HUDEP-2 (cell line): ENCODE data around the gene CASS4.
"Not testable (repeated sequence)": the region's sequence is repeated elsewhere in the genome, so short reads cannot be mapped to it uniquely, and the experiment has no call there.

Experiments
- DNase-seq, 76 experiments: peaks; one replicate each; lab custom pipeline; 2025; ENCODE audit not compliant: unreplicated experiment in 76 of 76; lab: John Stamatoyannopoulos, UW

The CASS4 gene, protein sequence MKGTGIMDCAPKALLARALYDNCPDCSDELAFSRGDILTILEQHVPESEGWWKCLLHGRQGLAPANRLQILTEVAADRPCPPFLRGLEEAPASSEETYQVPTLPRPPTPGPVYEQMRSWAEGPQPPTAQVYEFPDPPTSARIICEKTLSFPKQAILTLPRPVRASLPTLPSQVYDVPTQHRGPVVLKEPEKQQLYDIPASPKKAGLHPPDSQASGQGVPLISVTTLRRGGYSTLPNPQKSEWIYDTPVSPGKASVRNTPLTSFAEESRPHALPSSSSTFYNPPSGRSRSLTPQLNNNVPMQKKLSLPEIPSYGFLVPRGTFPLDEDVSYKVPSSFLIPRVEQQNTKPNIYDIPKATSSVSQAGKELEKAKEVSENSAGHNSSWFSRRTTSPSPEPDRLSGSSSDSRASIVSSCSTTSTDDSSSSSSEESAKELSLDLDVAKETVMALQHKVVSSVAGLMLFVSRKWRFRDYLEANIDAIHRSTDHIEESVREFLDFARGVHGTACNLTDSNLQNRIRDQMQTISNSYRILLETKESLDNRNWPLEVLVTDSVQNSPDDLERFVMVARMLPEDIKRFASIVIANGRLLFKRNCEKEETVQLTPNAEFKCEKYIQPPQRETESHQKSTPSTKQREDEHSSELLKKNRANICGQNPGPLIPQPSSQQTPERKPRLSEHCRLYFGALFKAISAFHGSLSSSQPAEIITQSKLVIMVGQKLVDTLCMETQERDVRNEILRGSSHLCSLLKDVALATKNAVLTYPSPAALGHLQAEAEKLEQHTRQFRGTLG

GRCh38 chr20:56411759-56412472, at the start of gene CASS4:
CASS4 (plus strand) TSS chr20:56412260; CDS start chr20:56412459, 199 bp downstream.
- DNase-seq = peak in 72 of 76 experiments; percentile 15 to 92 (median 62)

- DNase-seq = peak in 75 of 76 experiments; percentile 61 to 99 (median 95)
These were observed 49.1 kb upstream of the CASS4 start for GRCh38 chr20:56362833-56363413.

DNA sequence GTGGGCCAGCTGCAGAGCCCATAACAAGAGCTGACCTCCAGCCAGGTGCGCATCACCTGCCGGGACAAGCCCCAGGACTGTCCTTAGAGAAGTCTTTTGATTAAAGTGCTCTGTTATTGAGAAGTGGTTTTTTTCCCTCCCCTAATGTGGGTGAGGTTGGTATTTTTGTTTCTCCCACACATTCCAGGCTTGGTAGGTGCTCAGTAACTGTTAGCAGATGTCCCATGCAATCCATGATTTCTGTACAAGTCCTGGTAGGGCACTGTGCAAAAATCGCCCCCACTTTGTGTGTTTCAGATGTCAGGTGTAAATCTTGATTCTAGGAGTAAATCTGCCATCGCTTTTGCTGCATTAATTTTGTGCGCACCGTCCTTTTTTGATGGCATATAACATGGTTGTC, 48.6 kb upstream of the CASS4 start:
- DNase-seq = no peak

DNA sequence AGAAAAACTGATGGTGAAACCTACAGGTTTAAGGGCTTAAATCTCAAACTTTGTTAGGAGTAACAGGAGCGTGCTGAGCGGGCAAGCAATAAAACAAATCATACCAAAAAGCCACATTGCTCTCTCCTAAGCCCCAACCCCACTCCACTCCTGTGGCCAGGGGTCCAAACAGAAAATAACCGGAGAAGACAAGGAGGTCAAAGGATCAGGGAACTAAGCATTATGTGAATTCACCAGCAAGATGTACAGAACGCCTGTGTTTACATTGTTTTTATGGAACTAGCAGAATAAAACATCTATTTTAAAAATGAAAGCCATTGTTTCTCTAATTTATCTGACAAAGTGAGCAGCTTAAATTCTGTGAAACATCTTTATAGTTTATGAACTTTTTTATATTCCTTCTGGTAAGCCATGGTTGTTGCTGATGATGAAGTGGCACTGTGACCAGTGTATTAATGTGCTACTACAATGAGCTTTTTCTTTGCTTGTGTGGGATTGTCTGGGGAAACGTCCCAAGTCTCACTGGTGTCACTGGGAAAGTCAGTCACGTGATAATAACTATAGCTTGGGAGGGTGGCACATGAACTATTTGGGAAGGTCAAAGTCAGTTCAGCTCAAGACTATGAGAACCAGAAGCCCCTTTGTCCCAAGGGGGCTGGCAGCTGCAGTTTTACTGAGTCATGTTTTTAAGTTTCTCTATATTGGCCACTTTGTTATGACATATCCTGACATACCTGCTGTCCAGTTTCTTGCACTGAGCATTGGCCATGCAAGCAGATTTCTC, 43.5 kb upstream of the CASS4 start:
- DNase-seq = no peak

DNA sequence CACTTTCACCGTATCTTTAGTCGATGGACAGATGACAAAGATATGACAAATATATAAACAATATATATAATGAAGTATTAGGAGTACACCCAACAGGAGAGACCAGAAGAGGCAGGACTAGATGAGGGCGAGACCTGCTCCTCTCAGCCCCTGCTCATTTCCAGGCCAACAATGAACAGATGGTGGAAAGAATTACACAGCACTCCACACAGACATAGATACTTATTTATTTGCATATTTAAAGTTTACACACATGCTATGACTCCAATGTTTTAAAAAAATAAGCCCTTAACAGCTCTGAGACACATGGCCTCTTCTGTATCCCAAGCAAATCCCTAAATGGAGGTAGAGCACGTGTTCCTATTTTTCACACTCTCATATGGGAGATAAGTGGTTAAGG, 42.9 kb upstream of the CASS4 start:
- no peak for DNase-seq

GRCh38 chr20:56371977-56372376, 40.1 kb upstream of the CASS4 start:
- no peak for DNase-seq

DNA sequence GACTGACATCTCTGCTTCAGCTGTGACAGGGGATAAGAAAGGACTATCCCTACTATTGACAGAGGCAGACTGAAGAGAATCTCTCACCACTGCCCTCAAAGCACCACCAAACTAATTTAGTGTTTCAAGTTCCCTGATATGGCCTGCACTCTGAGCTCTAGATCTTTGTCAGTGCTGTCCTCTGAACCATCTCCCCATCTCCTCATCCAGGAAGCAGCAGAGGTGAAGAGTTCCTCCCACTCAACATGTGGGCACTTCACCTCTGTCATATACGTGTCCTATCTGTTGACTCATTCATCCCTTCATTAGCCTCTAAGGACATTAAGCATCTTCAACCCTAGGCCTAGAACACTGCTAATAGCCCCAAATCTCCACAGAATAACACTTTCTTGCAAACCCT, 39.2 kb upstream of the CASS4 start:
- peak in 2 of 76 experiments; percentile 24 to 25 for DNase-seq

DNA sequence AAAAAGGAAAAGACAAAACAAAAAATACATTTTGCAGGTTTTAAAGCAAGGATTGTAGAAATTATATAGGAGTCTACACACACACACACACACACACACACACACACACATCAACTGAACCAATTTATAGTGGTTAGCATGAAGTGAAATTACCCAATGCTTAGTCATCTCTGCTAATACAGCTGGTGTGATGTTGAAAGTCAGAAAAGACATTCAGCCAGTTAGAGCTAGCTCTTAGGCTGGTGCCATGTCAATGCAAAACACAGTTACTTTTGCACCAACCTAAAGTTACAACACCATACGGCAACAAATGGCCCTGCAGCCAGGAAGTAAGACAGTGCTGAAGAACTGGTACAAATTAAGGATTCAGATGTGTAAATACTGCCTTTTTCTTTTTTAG, 38.1 kb upstream of the CASS4 start:
- peak in 2 of 76 experiments; percentile 6 to 11 for DNase-seq

DNA sequence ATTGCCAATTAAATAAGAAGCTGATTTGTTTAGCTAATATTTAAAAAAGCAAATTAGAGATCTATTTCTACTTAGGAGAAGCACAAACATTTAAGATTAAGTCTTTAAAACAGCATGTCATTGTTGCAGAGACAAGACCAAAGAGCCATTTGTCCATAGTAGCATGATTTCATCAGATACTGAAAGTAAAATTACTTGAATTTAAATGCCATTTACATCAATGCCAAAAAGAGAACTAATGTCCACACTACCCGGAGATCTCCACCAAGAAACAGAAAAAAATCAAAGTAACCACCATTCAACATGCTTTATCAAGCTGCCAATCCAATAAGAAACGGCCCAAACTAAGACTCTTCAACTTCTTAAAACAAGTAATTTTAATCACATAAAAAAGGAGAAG, 35.7 kb upstream of the CASS4 start:
- no peak for DNase-seq

DNA sequence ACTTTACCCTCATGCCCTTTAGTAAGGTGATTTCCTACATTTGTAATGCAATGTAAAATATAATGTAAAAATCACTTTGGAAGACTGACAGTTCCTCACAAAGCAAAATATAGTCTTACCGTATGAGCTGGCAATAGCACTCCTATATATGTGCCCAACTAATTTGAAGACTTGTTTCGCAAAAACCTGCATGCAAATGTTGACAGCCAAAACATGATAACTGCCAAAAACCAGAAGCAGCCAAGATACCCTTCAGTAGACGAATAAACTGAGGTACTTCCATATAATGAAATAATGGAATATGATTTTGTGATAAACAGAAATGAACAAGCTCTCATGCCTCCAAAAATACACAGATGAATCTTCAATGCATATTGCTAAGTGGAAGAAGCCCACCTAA, 33.7 kb upstream of the CASS4 start:
- DNase-seq = no peak

DNA sequence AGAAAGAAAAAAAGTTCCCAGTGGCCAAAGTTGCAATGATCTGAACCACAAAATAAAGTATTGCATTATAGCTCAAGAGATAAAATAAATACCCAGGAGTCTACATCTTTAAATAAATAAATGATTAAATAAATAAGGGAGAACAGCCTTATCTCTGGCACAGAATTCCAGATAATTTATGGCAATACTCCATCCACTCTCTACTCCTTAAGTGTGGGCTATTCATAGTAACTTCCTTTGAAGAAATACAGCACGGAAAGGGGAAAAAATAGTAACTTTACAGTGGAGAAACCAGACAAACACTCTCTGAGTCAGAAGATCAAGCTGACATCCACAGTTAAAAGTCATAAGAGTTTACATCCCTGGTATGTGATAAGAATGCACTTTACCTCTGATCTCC, 31.7 kb upstream of the CASS4 start:
- DNase-seq = no peak

DNA sequence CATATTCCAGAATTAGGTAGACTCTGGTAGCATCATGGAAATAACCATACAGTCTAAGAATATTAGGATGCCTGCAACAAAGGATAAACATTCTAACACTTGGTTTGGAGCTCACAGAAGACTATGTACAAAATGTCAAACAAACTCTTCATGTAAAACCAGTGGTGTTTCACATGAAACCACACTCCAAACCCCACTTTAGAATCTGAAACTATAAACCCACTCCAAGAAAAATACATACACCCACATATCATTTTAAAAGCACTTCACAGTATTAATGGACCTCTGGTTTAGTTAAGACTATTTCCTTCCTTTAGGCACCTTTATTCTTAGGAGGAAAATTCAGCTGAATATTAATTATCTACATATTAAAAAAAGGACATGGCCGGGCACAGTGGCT, 30.6 kb upstream of the CASS4 start:
- no peak for DNase-seq

GRCh38 chr20:56382696-56383095, 29.4 kb upstream of the CASS4 start:
- peak in 1 of 76 experiments; percentile 22 for DNase-seq

- no peak for DNase-seq
These were observed 28.7 kb upstream of the CASS4 start for GRCh38 chr20:56383334-56383733.

DNA sequence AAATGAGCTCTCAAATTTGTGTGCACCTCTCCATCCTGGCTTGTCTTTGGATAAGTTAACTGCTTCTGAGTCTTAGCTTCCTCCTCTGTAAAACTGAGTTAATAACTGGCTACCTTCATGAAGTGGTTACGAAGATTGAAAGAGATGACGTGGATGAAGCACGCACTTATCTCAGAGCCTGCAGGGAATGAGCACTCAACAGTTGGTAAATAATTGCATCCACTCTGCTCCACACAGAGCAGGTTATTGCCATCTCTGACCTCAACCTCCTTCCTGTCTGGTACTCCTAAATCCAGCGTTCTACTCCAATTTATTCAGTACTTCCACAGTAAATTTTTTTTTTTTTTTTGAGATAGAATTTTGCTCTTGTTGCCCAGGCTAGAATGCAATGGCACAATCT, 26.9 kb upstream of the CASS4 start:
- no peak for DNase-seq

DNA sequence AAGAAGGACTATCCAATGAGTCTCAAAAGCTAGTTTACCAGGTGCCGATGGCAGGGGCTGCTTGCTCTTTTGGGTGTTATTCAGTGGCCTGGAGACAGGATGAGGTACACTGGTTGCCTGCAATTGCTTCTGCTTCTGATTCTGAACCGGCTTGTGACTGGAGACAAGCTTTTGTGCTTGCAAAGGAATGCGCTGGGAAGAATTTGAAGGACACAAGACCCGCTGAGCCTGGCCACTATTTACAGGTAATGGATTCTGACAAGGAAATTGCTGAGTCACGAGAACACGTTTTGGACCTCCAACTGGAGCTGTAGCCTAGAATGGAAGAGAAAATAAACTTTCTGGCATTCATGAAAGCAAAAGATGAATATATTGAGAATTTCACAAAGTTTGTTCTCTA, 25.8 kb upstream of the CASS4 start:
- DNase-seq = no peak

GRCh38 chr20:56388882-56389281, 23.2 kb upstream of the CASS4 start:
- no peak for DNase-seq

- DNase-seq = no peak
These were observed 22.3 kb upstream of the CASS4 start for GRCh38 chr20:56389807-56390206.

DNA sequence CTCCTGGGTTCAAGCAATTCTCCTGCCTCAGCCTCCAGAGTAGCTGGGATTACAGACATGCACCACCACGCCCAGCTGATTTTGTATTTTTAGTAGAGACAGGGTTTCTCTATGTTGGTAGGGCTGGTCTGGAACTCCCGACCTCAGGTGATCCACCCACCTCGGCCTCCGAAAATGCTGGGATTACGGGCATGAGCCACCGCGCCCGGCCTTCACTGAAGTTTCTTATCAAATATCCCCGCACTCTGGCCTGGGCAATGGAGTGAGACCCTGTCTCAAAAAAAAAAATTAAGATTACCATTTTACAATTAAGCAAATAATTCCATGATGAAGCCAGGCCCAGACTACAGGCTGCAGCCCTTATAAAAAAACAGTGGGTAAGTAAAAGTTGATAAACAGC, 21.7 kb upstream of the CASS4 start:
- DNase-seq = not testable (repeated sequence)

- no peak for DNase-seq
These were observed 21.0 kb upstream of the CASS4 start for GRCh38 chr20:56391037-56391436.
